ENCODE data around the gene ANXA6.
A peak's percentile ranks its signal among the peaks of the same experiment; 100 is the strongest.

The ANXA6 gene

GRCh38 chr5:151122828-151123227 lies 34.8 kb downstream of the ANXA6 start:
- no peak for TF ChIP-seq CTCF (conservative IDR thresholded peaks at IDR 0.05; ENCODE audit: low read depth, low read length)
- DNase-seq (ENCODE audit: low read depth): no peak
- no peak overlapping the region for H3K4me3 ChIP-seq (ENCODE audit: low read length)

DNA sequence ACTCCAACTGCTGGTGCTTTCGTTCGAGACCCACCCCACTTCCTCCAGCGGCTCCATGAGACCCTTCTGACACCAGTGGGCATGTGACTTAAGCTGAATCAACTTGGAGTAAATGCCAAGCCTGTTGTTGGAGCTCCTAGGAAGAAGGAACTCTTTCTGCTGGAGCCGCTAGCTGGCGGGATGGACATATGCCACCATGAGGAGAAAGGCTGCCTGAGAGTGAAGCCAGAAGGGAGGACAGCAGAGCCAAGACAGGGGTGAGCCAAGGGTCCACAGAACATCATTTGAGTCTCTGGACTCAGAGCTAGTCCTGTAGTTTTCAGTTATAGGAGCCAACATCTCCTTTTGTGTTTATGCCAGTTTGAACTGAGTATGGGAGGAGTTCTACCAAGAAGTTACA lies 35.9 kb downstream of the ANXA6 start:
- no peak overlapping the region for H3K4me3 ChIP-seq (ENCODE audit: low read length)
- TF ChIP-seq CTCF (conservative IDR thresholded peaks at IDR 0.05; ENCODE audit: low read depth, low read length): no peak
- no peak for DNase-seq (ENCODE audit: low read depth)

- DNase-seq (ENCODE audit: low read depth): no peak
- no peak for TF ChIP-seq CTCF (conservative IDR thresholded peaks at IDR 0.05; ENCODE audit: low read depth, low read length)
- H3K4me3 ChIP-seq (ENCODE audit: low read length): no peak overlapping the region
Observed at GRCh38 chr5:151121095-151121494, 36.5 kb downstream of the ANXA6 start.

DNA sequence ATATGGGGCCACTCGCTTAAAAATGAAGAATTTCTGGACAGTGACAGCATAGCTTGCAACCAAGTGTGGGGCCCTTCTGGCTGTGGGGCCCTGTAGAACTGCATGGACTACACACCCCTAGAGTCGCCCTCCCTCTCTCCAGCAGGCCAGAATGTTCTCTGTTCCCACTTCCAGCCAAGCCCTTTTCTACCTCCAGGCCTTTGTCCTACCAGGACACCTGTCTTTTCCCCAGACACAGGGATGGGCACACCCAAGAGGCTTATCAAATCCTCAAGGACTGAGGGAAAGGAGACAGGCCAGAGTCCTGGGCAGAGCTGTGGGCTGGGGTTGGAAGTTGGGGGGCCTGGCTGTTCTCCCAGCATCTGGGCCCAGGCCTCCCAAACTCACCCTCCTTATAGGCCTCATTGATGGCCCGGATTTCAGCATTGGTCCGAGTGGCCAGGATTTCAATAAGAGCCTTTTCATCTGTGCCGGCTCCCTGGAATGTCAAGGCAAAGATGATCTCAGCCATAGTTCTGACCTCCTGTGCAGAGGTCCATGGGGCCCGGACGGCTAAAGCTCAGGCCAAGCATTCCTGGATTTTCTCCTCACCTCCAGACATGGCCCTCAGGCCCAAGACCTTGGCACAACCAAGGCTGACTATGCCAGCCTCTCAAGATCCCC lies 38.5 kb downstream of the ANXA6 start:
- H3K4me3 ChIP-seq (ENCODE audit: low read length): no peak overlapping the region
- DNase-seq (ENCODE audit: low read depth): no peak
- TF ChIP-seq CTCF (conservative IDR thresholded peaks at IDR 0.05; ENCODE audit: low read depth, low read length): no peak

DNA sequence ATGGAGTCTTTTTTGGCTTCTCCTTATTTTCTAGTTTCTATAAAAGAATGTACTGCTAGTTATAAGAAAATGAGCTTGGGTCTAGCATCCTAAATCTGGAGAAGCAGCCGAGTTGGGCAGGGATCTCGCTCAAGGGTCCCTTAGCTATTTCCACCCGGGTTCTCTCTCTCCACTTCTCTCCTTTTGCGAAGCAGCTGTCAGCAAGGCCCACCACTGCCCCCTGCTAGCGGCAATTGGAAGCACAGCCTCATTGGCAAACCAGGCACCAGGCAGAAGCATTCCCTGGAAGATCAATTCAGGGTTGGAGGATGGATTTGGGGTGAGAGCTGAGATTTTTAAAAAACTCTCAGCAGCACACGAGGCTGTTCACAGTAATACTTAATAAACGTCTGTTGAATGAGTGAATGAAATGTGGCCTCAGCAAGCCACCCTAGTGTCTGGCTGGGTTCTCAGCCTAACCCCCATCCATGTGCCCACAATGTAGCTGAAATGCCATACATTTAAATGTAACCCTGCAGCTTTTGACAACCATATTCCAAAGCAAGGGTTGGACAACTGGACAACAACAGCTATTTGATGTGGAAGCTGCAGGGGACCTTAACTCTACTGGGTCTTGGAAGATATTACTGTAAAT lies 42.2 kb downstream of the ANXA6 start:
- no peak for DNase-seq (ENCODE audit: low read depth)
- H3K4me3 ChIP-seq (ENCODE audit: low read length): no peak overlapping the region
- peak; percentile 96 for TF ChIP-seq CTCF (conservative IDR thresholded peaks at IDR 0.05; ENCODE audit: low read depth, low read length)

GRCh38 chr5:151113651-151114050 lies 43.9 kb downstream of the ANXA6 start:
- no peak for DNase-seq (ENCODE audit: low read depth)
- H3K4me3 ChIP-seq (ENCODE audit: low read length): no peak overlapping the region
- no peak for TF ChIP-seq CTCF (conservative IDR thresholded peaks at IDR 0.05; ENCODE audit: low read depth, low read length)

GRCh38 chr5:151110992-151111391 lies 46.6 kb downstream of the ANXA6 start:
- DNase-seq (ENCODE audit: low read depth): no peak
- TF ChIP-seq CTCF (conservative IDR thresholded peaks at IDR 0.05; ENCODE audit: low read depth, low read length): no peak
- no peak overlapping the region for H3K4me3 ChIP-seq (ENCODE audit: low read length)

Measured in retinal pigment epithelial cell (primary cell).